Endothelial cell (in vitro differentiated cells): ENCODE results near the gene TAC3. TPM values are rescaled to one million over a fixed set of nuclear protein-coding genes. Genes with fewer than 3 reads are reported as not detected.
A peak's percentile ranks its signal among the peaks of the same experiment; 100 is the strongest.

Source experiments
- DNase-seq: peaks from one replicate; pipeline ENCODE4 v3.0.0; 2021; ENCODE audit warnings: low spot score
- H3K27ac Mint-ChIP-seq: one replicate; pipeline ENCODE4 v1.8.0; 2021; ENCODE audit warnings: mixed read lengths, inconsistent platforms; ENCODE audit not compliant: unreplicated experiment
- H3K27me3 Mint-ChIP-seq: one replicate; pipeline ENCODE4 v1.8.0; 2021; ENCODE audit warnings: mild to moderate bottlenecking, moderate library complexity, mixed read lengths, inconsistent platforms; ENCODE audit not compliant: unreplicated experiment
- H3K36me3 Mint-ChIP-seq: one replicate; pipeline ENCODE4 v1.8.0; 2021; ENCODE audit warnings: mild to moderate bottlenecking, low read depth, mixed read lengths, inconsistent platforms; ENCODE audit not compliant: unreplicated experiment
- H3K4me1 Mint-ChIP-seq: one replicate; pipeline ENCODE4 v1.8.0; 2021; ENCODE audit warnings: mild to moderate bottlenecking, mixed read lengths, inconsistent platforms; ENCODE audit not compliant: unreplicated experiment
- H3K4me3 Mint-ChIP-seq: one replicate; pipeline ENCODE4 v1.8.0; 2021; ENCODE audit warnings: mild to moderate bottlenecking, mixed read lengths, inconsistent platforms; ENCODE audit not compliant: unreplicated experiment
- H3K9me3 Mint-ChIP-seq: one replicate; pipeline ENCODE4 v1.8.0; 2021; ENCODE audit warnings: mixed read lengths, inconsistent platforms; ENCODE audit not compliant: unreplicated experiment
- total RNA-seq: library from RNA; stranded (reverse); fragmentation: NEBNext Ultra II Directional; extraction: Animal tissue kit (Norgen Biotek cat#: 25700); gene quantifications from one replicate; pipeline ENCODE4 v1.2.1, GENCODE V29; 2021; ENCODE audit not compliant: unreplicated experiment
- TF ChIP-seq, protein P1 (sequence below): fragments of 200-600 bp; sonication (generic); IDR thresholded peaks from one replicate; pipeline ENCODE4 v1.5.0; 2021; ENCODE audit warnings: antibody characterized with exemption; ENCODE audit not compliant: unreplicated experiment

Gene TAC3
- total RNA-seq, 1 donor from 2014 or later, result 18.0 TPM

DNA sequence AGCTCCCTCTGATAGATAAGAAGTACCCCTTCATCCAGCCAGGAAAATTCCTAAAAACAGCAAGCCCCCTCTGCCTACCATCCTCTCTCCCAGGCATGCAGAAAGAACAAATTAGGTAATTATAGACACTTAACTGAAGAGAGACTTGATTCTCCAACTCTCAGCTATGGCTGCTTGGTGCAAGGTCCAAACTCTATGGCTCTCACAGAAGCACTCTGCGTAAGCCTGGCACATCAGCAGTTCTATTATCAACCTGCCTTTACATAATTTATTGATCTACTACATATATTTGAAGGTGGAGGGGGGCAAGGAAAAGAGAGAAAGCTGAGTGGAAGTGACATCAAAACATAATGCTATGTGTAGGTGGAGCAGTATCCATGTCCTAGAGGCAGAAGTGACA is 34.7 kb upstream of the TAC3 start:
- Mint-ChIP-seq H3K27ac (no peak overlapping the region), H3K4me3 (no peak overlapping the region), H3K27me3 (peaks cover 4% of the 10 kb centered on the region), H3K36me3 (peaks cover 3% of the 10 kb centered on the region), H3K4me1 (peaks cover 9% of the 10 kb centered on the region), H3K9me3 (no peaks in the 10 kb centered on the region)
- no peak for DNase-seq
- TF ChIP-seq, protein P1, sequence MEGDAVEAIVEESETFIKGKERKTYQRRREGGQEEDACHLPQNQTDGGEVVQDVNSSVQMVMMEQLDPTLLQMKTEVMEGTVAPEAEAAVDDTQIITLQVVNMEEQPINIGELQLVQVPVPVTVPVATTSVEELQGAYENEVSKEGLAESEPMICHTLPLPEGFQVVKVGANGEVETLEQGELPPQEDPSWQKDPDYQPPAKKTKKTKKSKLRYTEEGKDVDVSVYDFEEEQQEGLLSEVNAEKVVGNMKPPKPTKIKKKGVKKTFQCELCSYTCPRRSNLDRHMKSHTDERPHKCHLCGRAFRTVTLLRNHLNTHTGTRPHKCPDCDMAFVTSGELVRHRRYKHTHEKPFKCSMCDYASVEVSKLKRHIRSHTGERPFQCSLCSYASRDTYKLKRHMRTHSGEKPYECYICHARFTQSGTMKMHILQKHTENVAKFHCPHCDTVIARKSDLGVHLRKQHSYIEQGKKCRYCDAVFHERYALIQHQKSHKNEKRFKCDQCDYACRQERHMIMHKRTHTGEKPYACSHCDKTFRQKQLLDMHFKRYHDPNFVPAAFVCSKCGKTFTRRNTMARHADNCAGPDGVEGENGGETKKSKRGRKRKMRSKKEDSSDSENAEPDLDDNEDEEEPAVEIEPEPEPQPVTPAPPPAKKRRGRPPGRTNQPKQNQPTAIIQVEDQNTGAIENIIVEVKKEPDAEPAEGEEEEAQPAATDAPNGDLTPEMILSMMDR, result no peak

- peak; percentile 40 for DNase-seq
- peaks cover 3% of the 10 kb centered on the region for H3K36me3 Mint-ChIP-seq
- no peak within 1 kb of the TSS for H3K27ac Mint-ChIP-seq
- H3K27me3 Mint-ChIP-seq, result peaks cover 5% of the 10 kb centered on the region
- TF ChIP-seq, protein P1, result no peak
- H3K4me3 Mint-ChIP-seq, result no peak within 1 kb of the TSS
- no peaks in the 10 kb centered on the region for H3K9me3 Mint-ChIP-seq
- peaks cover 15% of the 10 kb centered on the region for H3K4me1 Mint-ChIP-seq
Measured at GRCh38 chr12:57049890-57050289, 33.6 kb upstream of the TAC3 start, which contains the start of gene MYO1A. Gene MYO1A, minus strand, starts transcription at chr12:57050129. Its CDS starts 1,806 bp downstream, at chr12:57048323.

GRCh38 chr12:57049119-57049446 is 32.8 kb upstream of the TAC3 start:
- H3K27ac Mint-ChIP-seq, result no peak overlapping the region
- no peaks in the 10 kb centered on the region for H3K9me3 Mint-ChIP-seq
- H3K27me3 Mint-ChIP-seq, result peaks cover 5% of the 10 kb centered on the region
- H3K36me3 Mint-ChIP-seq, result peaks cover 3% of the 10 kb centered on the region
- TF ChIP-seq, protein P1, result no peak
- H3K4me3 Mint-ChIP-seq, result no peak overlapping the region
- H3K4me1 Mint-ChIP-seq, result peaks cover 15% of the 10 kb centered on the region
- no peak for DNase-seq

DNA sequence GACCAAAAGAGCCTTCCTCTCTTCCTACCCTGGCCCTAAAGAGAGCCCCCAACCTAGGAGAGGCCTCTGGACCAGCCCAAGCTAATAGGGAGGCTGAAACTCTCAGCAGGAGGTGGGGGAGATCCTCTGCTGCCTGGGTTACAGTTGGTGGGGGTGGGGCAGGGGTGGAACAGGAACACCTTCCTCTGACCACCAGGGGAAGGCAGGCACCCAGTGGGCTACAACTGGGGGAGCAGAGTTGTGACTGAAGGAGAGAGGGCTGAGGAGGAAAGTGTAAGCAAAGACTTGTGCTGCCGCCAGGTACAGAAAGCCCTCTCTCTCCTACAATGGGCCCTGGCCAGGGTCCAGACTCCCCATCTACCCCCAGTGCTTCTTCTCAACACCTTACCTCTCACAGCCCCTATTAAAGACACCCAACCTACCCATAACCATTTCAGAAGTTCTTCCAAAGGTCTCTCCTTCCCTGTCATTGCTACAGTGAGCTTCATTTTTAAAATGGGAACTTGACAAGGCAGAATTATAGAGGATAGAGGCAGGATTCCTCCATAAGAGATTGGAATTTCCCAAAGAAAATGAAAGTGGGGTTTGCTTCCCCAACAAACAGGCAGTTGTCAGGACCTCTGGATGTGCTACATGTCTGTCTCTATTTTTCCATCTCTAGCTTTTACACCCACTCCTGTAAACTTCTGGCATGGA is 32.2 kb upstream of the TAC3 start:
- no peak overlapping the region for H3K27ac Mint-ChIP-seq
- no peak overlapping the region for H3K4me3 Mint-ChIP-seq
- no peaks in the 10 kb centered on the region for H3K9me3 Mint-ChIP-seq
- TF ChIP-seq, protein P1, result no peak
- peaks cover 15% of the 10 kb centered on the region for H3K4me1 Mint-ChIP-seq
- peaks cover 3% of the 10 kb centered on the region for H3K36me3 Mint-ChIP-seq
- DNase-seq, result no peak
- H3K27me3 Mint-ChIP-seq, result peaks cover 5% of the 10 kb centered on the region

GRCh38 chr12:57047981-57048380 is 31.7 kb upstream of the TAC3 start:
- H3K27ac Mint-ChIP-seq, result no peak overlapping the region
- no peaks in the 10 kb centered on the region for H3K9me3 Mint-ChIP-seq
- peaks cover 5% of the 10 kb centered on the region for H3K27me3 Mint-ChIP-seq
- peaks cover 3% of the 10 kb centered on the region for H3K36me3 Mint-ChIP-seq
- DNase-seq, result no peak
- no peak overlapping the region for H3K4me3 Mint-ChIP-seq
- peaks cover 15% of the 10 kb centered on the region for H3K4me1 Mint-ChIP-seq
- TF ChIP-seq, protein P1, result no peak
